HL-60 (cell line): ENCODE data around the gene ADAD2.

Experiments
- CTCF ChIP-seq: IDR thresholded peaks from one replicate; pipeline ENCODE4 v1.5.1; 2011; ENCODE audit warnings: low read length, control low read depth, inconsistent platforms; ENCODE audit not compliant: insufficient read depth
- GABPA ChIP-seq: IDR thresholded peaks from 2 replicates; pipeline ENCODE4 v1.6.1; 2012; ENCODE audit warnings: low read depth
- POLR2AphosphoS5 ChIP-seq: IDR thresholded peaks from 2 replicates; pipeline ENCODE4 v1.6.1; 2012; ENCODE audit warnings: low read depth
- REST ChIP-seq: IDR thresholded peaks from 2 replicates; pipeline ENCODE4 v1.6.1; 2012; ENCODE audit warnings: low read depth; ENCODE audit not compliant: insufficient replicate concordance

- TF ChIP-seq REST (no peak), POLR2AphosphoS5 (no peak), CTCF (no peak), GABPA (no peak)
Observed at GRCh38 chr16:84199097-84199496, 8.1 kb downstream of the ADAD2 start.
